HG02870 (cell line): ENCODE measurements around the gene HECTD4.

Source experiments
- ATAC-seq: cut with Tn5 transposase; IDR thresholded peaks from one replicate; pipeline ENCODE4 v1.9.1; 2021; ENCODE audit warnings: mild to moderate bottlenecking, moderate library complexity; ENCODE audit not compliant: unreplicated experiment

Gene HECTD4

GRCh38 chr12:112183141-112184021, 198.8 kb downstream of the HECTD4 start:
- peak; percentile 62 for ATAC-seq

GRCh38 chr12:112182499-112182898, 199.7 kb downstream of the HECTD4 start:
- ATAC-seq: no peak

- no peak for ATAC-seq
Measured at GRCh38 chr12:112180422-112180821, 201.8 kb downstream of the HECTD4 start.

GRCh38 chr12:112179916-112180315, 202.3 kb downstream of the HECTD4 start:
- no peak for ATAC-seq

GRCh38 chr12:112179341-112179740, 202.9 kb downstream of the HECTD4 start:
- no peak for ATAC-seq

GRCh38 chr12:112178796-112179195, 203.4 kb downstream of the HECTD4 start:
- no peak for ATAC-seq

- ATAC-seq: no peak
Measured at GRCh38 chr12:112176321-112177010, 205.8 kb downstream of the HECTD4 start.

- no peak for ATAC-seq
Measured at GRCh38 chr12:112175361-112176155, 206.7 kb downstream of the HECTD4 start.

- no peak for ATAC-seq
Measured at GRCh38 chr12:112172556-112173324, 209.5 kb downstream of the HECTD4 start.

- no peak for ATAC-seq
Measured at GRCh38 chr12:112170971-112171596, 211.1 kb downstream of the HECTD4 start.

GRCh38 chr12:112170376-112170775, 211.9 kb downstream of the HECTD4 start:
- ATAC-seq: no peak

- no peak for ATAC-seq
Measured at GRCh38 chr12:112169966-112170365, 212.3 kb downstream of the HECTD4 start.

- ATAC-seq: no peak
Measured at GRCh38 chr12:112169161-112169872, 212.9 kb downstream of the HECTD4 start.

GRCh38 chr12:112168561-112168971, 213.7 kb downstream of the HECTD4 start:
- ATAC-seq: no peak

GRCh38 chr12:112167718-112168525, 214.3 kb downstream of the HECTD4 start:
- ATAC-seq: no peak

- ATAC-seq: no peak
Measured at GRCh38 chr12:112167031-112167461, 215.2 kb downstream of the HECTD4 start.

- no peak for ATAC-seq
Measured at GRCh38 chr12:112166051-112167015, 215.9 kb downstream of the HECTD4 start.
